Stomach (tissue), 9 donors: ENCODE results near the gene SH3GLB2. TPM values are rescaled to one million over a fixed set of nuclear protein-coding genes. Genes with fewer than 3 reads are reported as not detected.
A peak's percentile ranks its signal among the peaks of the same experiment; 100 is the strongest.

Source experiments
- DNase-seq, 2 donors: peaks; one replicate each; pipeline versions ENCODE4 v3.0.0 to v3.0.0-alpha.2; 2013 to 2019
- H3K27ac ChIP-seq, 5 donors: fragments of 200-600 bp in 4 of 5; sonication (generic) in 4 of 5; one replicate each; pipeline ENCODE4 v1.5.1; 2013 to 2019; ENCODE audit warnings: mild to moderate bottlenecking in 1 of 5, moderate library complexity in 1 of 5
- H3K27me3 ChIP-seq, 3 donors: fragments of 200-600 bp; sonication (generic); one replicate each; pipeline ENCODE4 v1.5.1; 2017 to 2019; ENCODE audit warnings: mixed run types in 1 of 3
- H3K36me3 ChIP-seq, 4 donors: fragments of 200-600 bp; sonication (generic); 1 replicate in 3 of 4; 2 replicates in 1 of 4; pipeline ENCODE4 v1.5.1; 2016 to 2019
- H3K4me1 ChIP-seq, 4 donors: fragments of 200-600 bp; sonication (generic); one replicate each; pipeline ENCODE4 v1.5.1; 2016 to 2019
- H3K4me3 ChIP-seq, 4 donors: fragments of 200-600 bp; sonication (generic) in 3 of 4; one replicate each; pipeline ENCODE4 v1.5.1; 2016 to 2019; ENCODE audit warnings: mild to moderate bottlenecking in 1 of 4
- H3K9me3 ChIP-seq, 4 donors: fragments of 200-600 bp; sonication (generic); one replicate each; pipeline ENCODE4 v1.5.1; 2016 to 2019
- CTCF ChIP-seq, 7 experiments: fragments of 450-650 bp in 4 of 7; fragments of 200-600 bp in 3 of 7; sonication (generic) in 3 of 7; IDR thresholded peaks; one replicate each; pipeline ENCODE4 v1.5.1; 2016 to 2019; ENCODE audit warnings: antibody characterized with exemption in 7 of 7, control low read depth in 2 of 7, mild to moderate bottlenecking in 1 of 7
- EP300 ChIP-seq: sonication (generic); formaldehyde crosslinking; IDR thresholded peaks from one replicate; pipeline ENCODE4 v1.6.1; 2017; ENCODE audit warnings: antibody characterized with exemption
- POLR2A ChIP-seq, 4 donors: fragments of 450-650 bp; IDR thresholded peaks; one replicate each; pipeline ENCODE4 v1.6.1; 2016; ENCODE audit warnings: antibody characterized with exemption in 4 of 4, control low read depth in 2 of 4, mild to moderate bottlenecking in 1 of 4, moderate library complexity in 1 of 4
- POLR2AphosphoS5 ChIP-seq, 3 donors: sonication (generic); formaldehyde crosslinking; IDR thresholded peaks; one replicate each; pipeline ENCODE4 v1.6.1; 2016; ENCODE audit warnings: antibody characterized with exemption in 3 of 3
- whole genome bisulfite sequencing, 5 donors: extraction: QIAGEN DNeasy Blood & Tissue Kit in 3 of 5; methylation state at CpG; one replicate each; pipeline versions ENCODE4 v1.1.5 to v1.1.7; 2013 to 2018; 5-methylcytosine and 5-hydroxymethylcytosine counted together
- intact Hi-C: fragments of 100-400 bp; cut with DNase I; formaldehyde crosslinking; loops from one replicate; pipeline ENCODE4 v1.15.1; 2023; ENCODE audit warnings: low total_unique reads
- polyA plus RNA-seq, 3 donors: library from polyadenylated mRNA; stranded (reverse); fragments of 200-250 nt; gene quantifications; one replicate each; pipeline ENCODE4 v1.2.3, GENCODE V29; 2013
- total RNA-seq, 5 donors: library from RNA; depleted of rRNA; stranded (reverse); fragments of >200 nt; gene quantifications; one replicate each; pipeline versions ENCODE4 v1.1.0 to v1.2.3, GENCODE V29; 2014 to 2016
- donor health status: healthy with polysubstance abuse.
- donor health status: Bipolar disorder and iron deficiency.
- donor health status: healthy.

Gene SH3GLB2
- total and polyA plus RNA-seq, 8 donors, result 50.5 to 408 (median 110) TPM

DNA sequence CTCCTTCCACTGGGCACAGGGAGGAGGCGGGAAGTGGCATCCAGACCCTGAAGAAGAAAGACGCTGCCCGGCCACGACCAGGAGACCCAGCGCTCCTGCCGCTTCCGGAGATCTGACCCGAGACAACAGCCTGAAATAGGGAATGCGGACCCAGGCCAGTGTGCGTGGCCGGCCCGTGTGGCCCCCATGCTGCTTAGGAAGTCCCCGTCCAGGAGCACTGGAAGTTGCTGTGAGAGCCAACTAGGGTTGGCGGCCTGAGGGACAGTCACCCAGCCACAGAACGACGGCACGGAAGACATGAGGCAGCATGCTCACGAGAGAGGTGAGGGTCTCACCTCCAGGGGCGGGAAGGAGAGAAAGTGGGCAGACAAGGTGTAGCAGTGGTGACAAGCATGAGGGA is 17.0 kb downstream of the SH3GLB2 start:
- Histone ChIP-seq H3K4me3 (no peak overlapping the region), H3K36me3 (peaks cover 65 to 99% (median 97%) of the 10 kb centered on the region in 4 donors), H3K27ac (no peak overlapping the region), H3K27me3 (no peaks in the 10 kb centered on the region), H3K9me3 (no peaks in the 10 kb centered on the region), H3K4me1 (peaks cover 12 to 13% (median 13%) of the 10 kb centered on the region in 4 donors)
- TF ChIP-seq EP300 (no peak), POLR2AphosphoS5 (IDR thresholded peaks at IDR 0.05) (no peak), POLR2A (IDR thresholded peaks at IDR 0.05) (no peak), CTCF (IDR thresholded peaks at IDR 0.05) (no peak)
- no peak for DNase-seq
- intact Hi-C loops, result no loop called here
- 93 to 96% (median 95%) methylated on average over 18 to 19 of the region's 19 CpGs for WGBS, 5 donors

GRCh38 chr9:129010267-129010975 is 17.7 kb downstream of the SH3GLB2 start:
- no peak overlapping the region for H3K27ac ChIP-seq
- peaks cover 71 to 100% (median 100%) of the 10 kb centered on the region in 4 donors for H3K36me3 ChIP-seq
- 84 to 96% (median 92%) methylated on average over 4 to 8 of the region's 8 CpGs for WGBS, 5 donors
- intact Hi-C loops, result no loop called here
- TF ChIP-seq CTCF (IDR thresholded peaks at IDR 0.05) (no peak), POLR2AphosphoS5 (IDR thresholded peaks at IDR 0.05) (no peak), EP300 (no peak), POLR2A (IDR thresholded peaks at IDR 0.05) (no peak)
- no peak overlapping the region for H3K4me3 ChIP-seq
- peaks cover 13 to 14% (median 13%) of the 10 kb centered on the region in 4 donors for H3K4me1 ChIP-seq
- H3K9me3 ChIP-seq, result no peaks in the 10 kb centered on the region
- no peaks in the 10 kb centered on the region for H3K27me3 ChIP-seq
- no peak for DNase-seq

GRCh38 chr9:129009584-129010141 is 18.5 kb downstream of the SH3GLB2 start:
- TF ChIP-seq POLR2A (IDR thresholded peaks at IDR 0.05) (no peak), CTCF (IDR thresholded peaks at IDR 0.05) (no peak), EP300 (no peak), POLR2AphosphoS5 (IDR thresholded peaks at IDR 0.05) (no peak)
- Histone ChIP-seq H3K27me3 (no peaks in the 10 kb centered on the region), H3K27ac (no peak overlapping the region), H3K4me1 (peaks cover 13 to 14% (median 13%) of the 10 kb centered on the region in 4 donors), H3K9me3 (no peaks in the 10 kb centered on the region), H3K4me3 (no peak overlapping the region), H3K36me3 (peaks cover 77 to 100% (median 100%) of the 10 kb centered on the region in 4 donors)
- no peak for DNase-seq
- 88 to 91% (median 88%) methylated on average over 14 to 17 of the region's 17 CpGs for WGBS, 5 donors
- intact Hi-C loops, result no loop called here

GRCh38 chr9:129008986-129009583 is 19.0 kb downstream of the SH3GLB2 start:
- WGBS, 5 donors, result 84 to 89% (median 86%) methylated on average over 7 to 13 of the region's 13 CpGs
- intact Hi-C loops, result no loop called here
- Histone ChIP-seq H3K9me3 (no peaks in the 10 kb centered on the region), H3K27me3 (no peaks in the 10 kb centered on the region), H3K27ac (peak overlapping the region in 1 of 5 donors; percentile 18), H3K36me3 (peaks cover 73 to 99% (median 98%) of the 10 kb centered on the region in 4 donors), H3K4me1 (peaks cover 13 to 14% (median 13%) of the 10 kb centered on the region in 4 donors), H3K4me3 (no peak overlapping the region)
- no peak for DNase-seq
- TF ChIP-seq EP300 (no peak), POLR2A (IDR thresholded peaks at IDR 0.05) (no peak), POLR2AphosphoS5 (IDR thresholded peaks at IDR 0.05) (no peak), CTCF (IDR thresholded peaks at IDR 0.05) (no peak)
